ENCODE measurements around the gene LCN1. TPM values are rescaled to one million over a fixed set of nuclear protein-coding genes. Genes with fewer than 3 reads are reported as not detected.

LCN1 gene
- not detected for total RNA-seq

- Histone ChIP-seq H3K9me3 (ENCODE audit: low read depth, low read length) (no peaks in the 10 kb centered on the region), H3K27me3 (ENCODE audit: insufficient read depth, low read length) (no peaks in the 10 kb centered on the region), H3K4me1 (ENCODE audit: insufficient read depth, low read length) (no peaks in the 10 kb centered on the region), H3K4me3 (ENCODE audit: low read length) (no peak within 1 kb of the TSS)
Observed at GRCh38 chr9:135520916-135521607, at the start of gene LCN1. Gene LCN1, plus strand, starts transcription at chr9:135521440. Its CDS starts 58 bp downstream, at chr9:135521498.

GRCh38 chr9:135471791-135472640, 49.2 kb upstream of the LCN1 start:
- Histone ChIP-seq H3K4me3 (ENCODE audit: low read length) (no peak overlapping the region), H3K27me3 (ENCODE audit: insufficient read depth, low read length) (peaks cover 2% of the 10 kb centered on the region), H3K9me3 (ENCODE audit: low read depth, low read length) (no peaks in the 10 kb centered on the region), H3K4me1 (ENCODE audit: insufficient read depth, low read length) (peaks cover 13% of the 10 kb centered on the region)

DNA sequence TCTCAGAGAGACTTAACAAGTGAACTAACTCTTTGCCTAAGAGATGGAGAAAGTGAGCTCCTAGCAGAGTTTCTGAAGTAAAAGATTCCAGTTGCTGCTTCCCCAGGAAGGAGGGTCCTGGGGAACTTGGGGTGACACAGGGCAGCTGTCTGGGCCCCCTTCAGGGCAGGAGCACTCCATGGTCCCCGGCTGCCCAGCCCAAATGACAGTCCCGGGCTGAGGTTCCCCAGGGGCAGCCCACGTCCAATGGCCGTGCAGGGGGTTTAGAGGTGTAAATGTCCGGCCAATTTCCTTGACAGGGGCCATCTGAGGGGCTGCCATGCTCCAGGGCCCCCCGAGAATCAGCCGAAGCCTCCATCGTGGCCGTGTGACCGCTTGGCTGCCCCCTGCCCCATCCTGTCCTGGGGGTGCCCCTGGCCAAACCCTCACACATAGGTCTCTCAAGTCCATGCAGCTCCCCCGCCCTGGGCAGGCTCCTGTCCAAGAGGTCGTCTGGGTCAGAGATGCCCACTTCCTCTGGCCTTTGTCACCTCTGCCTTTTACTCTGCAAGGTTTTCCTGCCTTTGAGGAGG, 47.2 kb upstream of the LCN1 start:
- Histone ChIP-seq H3K27me3 (ENCODE audit: insufficient read depth, low read length) (peaks cover 6% of the 10 kb centered on the region), H3K4me3 (ENCODE audit: low read length) (no peak overlapping the region), H3K9me3 (ENCODE audit: low read depth, low read length) (no peaks in the 10 kb centered on the region)

DNA sequence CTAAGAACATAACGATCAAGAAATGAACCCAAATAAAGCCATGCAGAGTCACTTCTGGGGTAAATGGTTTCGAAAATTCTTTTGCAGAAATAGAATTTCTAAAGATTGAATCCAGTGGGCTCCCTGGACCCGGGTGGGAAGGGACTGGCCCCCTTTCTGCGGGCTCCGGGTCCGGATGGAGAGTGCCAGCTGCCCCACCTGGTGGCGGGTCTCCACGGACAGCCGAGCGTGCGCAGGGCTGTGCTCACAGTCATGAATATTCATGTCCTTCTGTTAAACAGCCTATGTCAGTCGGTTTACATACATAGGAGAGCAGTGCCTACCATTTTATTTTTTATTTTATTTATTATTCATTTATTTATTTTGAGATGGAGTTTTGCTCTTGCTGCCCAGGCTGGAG, 46.3 kb upstream of the LCN1 start:
- Histone ChIP-seq H3K4me1 (ENCODE audit: insufficient read depth, low read length) (peaks cover 5% of the 10 kb centered on the region), H3K9me3 (ENCODE audit: low read depth, low read length) (no peaks in the 10 kb centered on the region), H3K27me3 (ENCODE audit: insufficient read depth, low read length) (peaks cover 6% of the 10 kb centered on the region), H3K4me3 (ENCODE audit: low read length) (no peak overlapping the region)

More for the DNA sequence above, 47.2 kb upstream of the LCN1 start:
- peaks cover 8% of the 10 kb centered on the region for H3K4me1 ChIP-seq (ENCODE audit: insufficient read depth, low read length)

DNA sequence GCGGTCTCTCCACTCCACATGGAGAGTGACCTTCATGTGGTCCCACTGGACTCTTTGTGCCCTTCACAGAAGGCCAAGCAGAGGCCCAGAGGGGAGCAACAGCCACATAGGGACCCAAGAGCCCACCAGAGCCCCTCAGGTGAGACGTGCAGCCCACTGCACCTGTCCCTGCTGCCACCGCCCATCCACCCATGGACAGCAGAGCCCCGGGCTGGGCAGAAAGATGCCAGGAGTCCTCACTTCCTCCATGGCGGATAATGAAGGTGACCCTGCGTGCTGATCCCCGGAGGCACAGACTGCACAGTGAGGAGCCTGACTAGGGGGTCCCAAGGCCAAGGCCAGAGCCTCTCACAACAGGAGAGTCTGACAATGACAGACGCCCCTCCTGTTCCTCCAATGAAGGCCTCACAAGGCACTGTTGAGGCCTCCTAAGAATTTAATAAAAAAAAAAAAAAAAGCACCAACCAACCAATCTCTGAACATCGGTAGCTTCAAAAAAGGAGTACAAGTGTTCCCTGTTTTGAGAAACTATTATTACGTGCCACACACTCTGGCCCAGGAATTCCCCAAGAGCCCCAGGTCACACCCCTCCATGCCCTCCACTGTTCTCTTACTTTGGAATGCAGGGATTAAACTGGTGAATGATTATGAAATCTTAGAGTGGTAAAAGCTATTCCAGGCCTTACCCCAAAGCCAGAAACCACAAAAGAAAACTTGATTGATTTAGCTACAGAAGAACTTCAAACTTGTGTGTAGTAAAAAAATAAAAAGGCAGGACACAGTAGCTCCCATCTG, 44.5 kb upstream of the LCN1 start:
- Histone ChIP-seq H3K9me3 (ENCODE audit: low read depth, low read length) (no peaks in the 10 kb centered on the region), H3K4me3 (ENCODE audit: low read length) (no peak overlapping the region), H3K4me1 (ENCODE audit: insufficient read depth, low read length) (peaks cover 15% of the 10 kb centered on the region), H3K27me3 (ENCODE audit: insufficient read depth, low read length) (peaks cover 11% of the 10 kb centered on the region)

DNA sequence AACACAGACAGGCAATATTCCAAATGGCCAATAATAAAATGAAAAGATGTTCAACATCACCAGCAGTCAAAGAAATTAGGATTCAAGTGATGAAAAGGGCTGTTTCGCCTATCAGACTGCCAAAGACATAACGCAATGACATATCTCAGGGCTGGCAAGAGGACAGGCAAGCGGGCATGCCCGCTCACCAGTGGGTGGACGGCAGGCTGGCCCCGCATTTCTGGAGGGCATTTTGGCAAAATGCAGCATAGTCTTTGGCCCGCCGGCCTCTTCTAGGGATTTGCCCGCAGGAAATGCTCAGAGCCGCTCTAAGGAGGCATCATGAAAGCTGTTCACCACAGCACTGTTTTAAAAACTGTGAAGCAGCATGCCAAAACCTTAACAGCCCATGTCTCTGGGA, 43.0 kb upstream of the LCN1 start:
- H3K27me3 ChIP-seq (ENCODE audit: insufficient read depth, low read length), result peaks cover 17% of the 10 kb centered on the region
- no peaks in the 10 kb centered on the region for H3K9me3 ChIP-seq (ENCODE audit: low read depth, low read length)
- no peak overlapping the region for H3K4me3 ChIP-seq (ENCODE audit: low read length)
- peaks cover 15% of the 10 kb centered on the region for H3K4me1 ChIP-seq (ENCODE audit: insufficient read depth, low read length)

- H3K4me3 ChIP-seq (ENCODE audit: low read length), result peak overlapping the region; percentile 10
- H3K9me3 ChIP-seq (ENCODE audit: low read depth, low read length), result no peaks in the 10 kb centered on the region
- peaks cover 17% of the 10 kb centered on the region for H3K27me3 ChIP-seq (ENCODE audit: insufficient read depth, low read length)
- peaks cover 15% of the 10 kb centered on the region for H3K4me1 ChIP-seq (ENCODE audit: insufficient read depth, low read length)
Observed at GRCh38 chr9:135478829-135479468, 42.3 kb upstream of the LCN1 start.

DNA sequence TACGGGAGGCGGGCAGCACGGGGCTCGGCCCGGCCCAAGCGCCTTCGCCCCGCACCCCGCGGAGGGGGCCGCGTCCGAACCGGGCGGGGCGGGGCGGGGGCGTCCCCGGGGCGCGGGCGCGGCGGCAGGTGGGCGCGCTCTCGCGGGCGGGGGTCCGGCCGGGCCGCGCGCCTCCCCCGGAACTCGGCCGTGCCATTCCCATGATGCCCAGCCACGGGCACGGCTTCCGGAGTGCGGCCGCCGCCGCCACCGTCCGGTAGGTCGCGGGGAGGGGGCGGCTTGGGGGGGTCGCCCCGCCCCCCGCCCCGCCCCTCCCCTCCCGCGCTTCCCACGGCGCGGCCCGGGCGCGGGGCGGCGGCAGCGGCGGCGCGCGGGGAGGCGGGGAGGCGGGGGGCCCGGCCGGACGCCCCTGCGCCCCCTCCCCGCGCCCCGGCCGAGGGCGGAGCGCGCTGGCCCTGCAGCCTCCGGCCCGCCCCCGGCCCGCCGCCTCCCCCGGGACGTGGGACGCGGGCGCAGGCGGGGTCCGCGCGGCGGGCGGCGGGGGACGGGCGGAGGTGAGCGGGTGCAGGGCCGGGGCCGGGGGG, 41.7 kb upstream of the LCN1 start, which contains the start of gene PPP1R26:
Gene PPP1R26 (plus strand): TSS at position 314 of the 584 bp plus-strand sequence. CDS start 4,729 bp downstream, outside the sequence.
- H3K9me3 ChIP-seq (ENCODE audit: low read depth, low read length), result no peaks in the 10 kb centered on the region
- H3K27me3 ChIP-seq (ENCODE audit: insufficient read depth, low read length), result peaks cover 17% of the 10 kb centered on the region
- H3K4me1 ChIP-seq (ENCODE audit: insufficient read depth, low read length), result peaks cover 15% of the 10 kb centered on the region
- peak within 1 kb of the TSS; percentile 45 for H3K4me3 ChIP-seq (ENCODE audit: low read length)

DNA sequence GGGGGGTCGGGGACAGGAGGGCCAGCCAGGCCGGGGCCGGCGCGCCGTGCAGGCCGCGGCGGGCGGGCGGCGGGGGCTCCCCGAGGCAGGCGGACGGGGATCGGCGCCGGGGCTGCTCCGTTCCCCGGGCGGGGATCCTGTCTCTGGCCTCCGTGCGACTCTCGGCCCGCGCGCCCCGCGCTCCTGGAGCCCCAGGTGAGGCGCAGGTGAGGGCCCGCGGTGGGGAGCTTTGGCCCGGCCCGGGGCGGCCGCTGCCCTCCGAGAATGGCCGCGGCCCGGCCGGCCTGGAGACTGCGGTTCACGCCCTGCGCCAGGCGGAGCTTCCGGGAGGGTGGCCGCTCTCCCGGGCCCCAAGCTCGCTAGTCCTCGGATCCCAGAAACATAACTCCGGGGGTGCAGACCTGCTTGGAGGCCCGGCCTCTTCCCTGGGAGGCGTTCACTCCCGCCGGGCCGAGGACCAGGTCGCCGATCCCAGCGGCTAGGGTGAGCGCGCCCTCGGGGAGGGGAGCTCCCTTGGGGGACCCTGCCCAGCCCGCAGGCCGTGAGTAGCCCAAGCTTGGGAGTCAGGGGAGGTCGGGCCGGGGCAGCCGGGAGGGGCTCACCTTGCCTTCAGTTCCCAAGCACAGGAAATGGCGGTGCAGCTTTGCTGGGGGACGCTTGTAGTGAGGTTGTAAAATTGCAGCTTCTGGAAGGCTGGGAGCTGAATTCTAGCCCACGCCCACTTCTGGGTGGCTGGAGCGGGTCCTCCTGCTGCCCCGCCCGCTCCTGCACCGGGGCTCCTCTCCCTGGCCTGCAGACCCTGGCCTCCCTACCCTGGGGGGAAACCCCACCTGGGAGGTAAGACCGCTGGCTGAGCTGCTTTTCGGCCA, 40.9 kb upstream of the LCN1 start:
- Histone ChIP-seq H3K9me3 (ENCODE audit: low read depth, low read length) (no peaks in the 10 kb centered on the region), H3K4me3 (ENCODE audit: low read length) (peak overlapping the region; percentile 45), H3K4me1 (ENCODE audit: insufficient read depth, low read length) (peaks cover 15% of the 10 kb centered on the region), H3K27me3 (ENCODE audit: insufficient read depth, low read length) (peaks cover 17% of the 10 kb centered on the region)

- no peaks in the 10 kb centered on the region for H3K9me3 ChIP-seq (ENCODE audit: low read depth, low read length)
- peaks cover 17% of the 10 kb centered on the region for H3K27me3 ChIP-seq (ENCODE audit: insufficient read depth, low read length)
- peaks cover 15% of the 10 kb centered on the region for H3K4me1 ChIP-seq (ENCODE audit: insufficient read depth, low read length)
- no peak overlapping the region for H3K4me3 ChIP-seq (ENCODE audit: low read length)
Observed at GRCh38 chr9:135480940-135481310, 40.3 kb upstream of the LCN1 start.

DNA sequence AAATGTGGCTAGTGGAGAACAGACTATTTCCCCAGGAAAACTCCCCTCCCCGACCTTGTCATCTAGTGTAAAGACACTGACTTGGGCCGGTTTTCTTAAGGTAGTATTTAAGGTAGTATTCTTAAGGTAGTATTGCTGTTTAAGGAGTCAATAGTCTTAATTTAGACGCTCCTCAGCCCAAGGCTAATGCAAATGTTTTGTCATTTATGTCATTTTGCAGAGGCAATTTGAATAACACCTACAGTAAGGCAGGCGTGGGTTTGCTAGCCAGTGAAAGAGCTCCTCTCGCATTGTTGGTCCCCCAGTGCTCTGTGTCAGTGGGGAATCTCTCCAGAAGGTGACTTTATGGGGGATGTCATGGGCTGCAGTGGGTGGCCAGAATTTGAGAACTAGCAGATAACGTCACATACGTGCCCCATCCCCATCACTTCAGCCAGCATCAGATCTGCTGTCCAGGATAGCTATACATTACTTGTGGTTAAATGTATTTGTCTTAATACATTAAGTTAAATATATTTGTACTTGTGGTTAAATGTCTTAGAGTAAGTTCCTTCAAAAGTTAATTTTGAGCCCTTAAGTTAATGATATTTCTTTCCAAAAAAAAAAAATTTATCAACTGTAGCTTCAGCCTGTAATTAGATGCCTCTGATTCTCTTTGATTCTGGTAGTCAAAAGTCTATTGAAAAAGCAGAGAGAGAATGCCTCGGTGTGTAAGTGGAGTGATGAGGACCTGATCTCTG, 39.1 kb upstream of the LCN1 start:
- H3K4me3 ChIP-seq (ENCODE audit: low read length), result no peak overlapping the region

GRCh38 chr9:135484460-135485277, 36.6 kb upstream of the LCN1 start:
- Histone ChIP-seq H3K27me3 (ENCODE audit: insufficient read depth, low read length) (peaks cover 11% of the 10 kb centered on the region), H3K9me3 (ENCODE audit: low read depth, low read length) (no peaks in the 10 kb centered on the region), H3K4me3 (ENCODE audit: low read length) (no peak overlapping the region), H3K4me1 (ENCODE audit: insufficient read depth, low read length) (peaks cover 11% of the 10 kb centered on the region)

More for the DNA sequence above, 39.1 kb upstream of the LCN1 start:
- Histone ChIP-seq H3K9me3 (ENCODE audit: low read depth, low read length) (no peaks in the 10 kb centered on the region), H3K4me1 (ENCODE audit: insufficient read depth, low read length) (peaks cover 15% of the 10 kb centered on the region), H3K27me3 (ENCODE audit: insufficient read depth, low read length) (peaks cover 17% of the 10 kb centered on the region)

Measured in mononuclear cell (primary cell).